ENCODE measurements around the gene TATDN3. TPM values are rescaled to one million over a fixed set of nuclear protein-coding genes. Genes with fewer than 3 reads are reported as not detected.

The TATDN3 gene
- total RNA-seq, 1 experiment from 2014 or later = 17.3 TPM

- POLR2A ChIA-PET (ENCODE audit: low non-redundant PET) = interaction anchor here (0.6 to 0.7 kb wide), 2 partner anchors 145 to 1441 kb away, joined by 4 to 8 read pairs; partner anchors contain the start of gene ATF3
- peak; percentile 5 for DNase-seq (ENCODE audit: low spot score)
- no TSS peak for BruUV-seq (replicated peaks)
- Histone ChIP-seq H3K36me3 (ENCODE audit: insufficient read depth, low read length, poor library complexity, severe bottlenecking) (no peaks in the 10 kb centered on the region), H3K4me3 (ENCODE audit: low read depth, low read length, poor library complexity, severe bottlenecking) (no peak overlapping the region), H3K27me3 (replicated peaks; ENCODE audit: insufficient read depth, low read depth, low read length, poor library complexity) (no peaks in the 10 kb centered on the region), H3K4me1 (ENCODE audit: insufficient read depth, low read length, poor library complexity, severe bottlenecking) (peaks cover 14% of the 10 kb centered on the region), H3K9me3 (ENCODE audit: low read depth, low read length, poor library complexity, severe bottlenecking) (no peaks in the 10 kb centered on the region), H3K27ac (ENCODE audit: low read depth, low read length, poor library complexity, severe bottlenecking) (no peak overlapping the region)
- intact Hi-C loops (cut with micrococcal nuclease; ENCODE audit: unreplicated experiment) = loop anchor here (10.0 kb wide), 1 partner anchor 242 kb away; no protein-coding TSS in a partner anchor
- CTCF ChIA-PET = no interaction called here
- TF ChIP-seq EZH2 (IDR thresholded peaks at IDR 0.05; ENCODE audit: borderline replicate concordance, low read depth, low read length, poor library complexity, severe bottlenecking) = no peak
- no peak for TF ChIP-seq CTCF (conservative IDR thresholded peaks at IDR 0.05; ENCODE audit: low read depth, low read length)
Observed at GRCh38 chr1:212752934-212753497, 38.7 kb upstream of the TATDN3 start.

- ChIA-PET POLR2A (ENCODE audit: low non-redundant PET) (no interaction called here), CTCF (interaction anchor here (0.5 kb wide), 1 partner anchor 1803 kb away, joined by 3 read pairs; no protein-coding TSS in a partner anchor)
- H3K4me3 ChIP-seq (ENCODE audit: low read depth, low read length, poor library complexity, severe bottlenecking) = no peak overlapping the region
- no peak overlapping the region for H3K27ac ChIP-seq (ENCODE audit: low read depth, low read length, poor library complexity, severe bottlenecking)
- no peak for TF ChIP-seq EZH2 (IDR thresholded peaks at IDR 0.05; ENCODE audit: borderline replicate concordance, low read depth, low read length, poor library complexity, severe bottlenecking)
- TF ChIP-seq CTCF (conservative IDR thresholded peaks at IDR 0.05; ENCODE audit: low read depth, low read length) = no peak
- no peaks in the 10 kb centered on the region for H3K9me3 ChIP-seq (ENCODE audit: low read depth, low read length, poor library complexity, severe bottlenecking)
- no TSS peak for BruUV-seq (replicated peaks)
- DNase-seq (ENCODE audit: low spot score) = no peak
- no peaks in the 10 kb centered on the region for H3K27me3 ChIP-seq (replicated peaks; ENCODE audit: insufficient read depth, low read depth, low read length, poor library complexity)
- no peaks in the 10 kb centered on the region for H3K36me3 ChIP-seq (ENCODE audit: insufficient read depth, low read length, poor library complexity, severe bottlenecking)
- H3K4me1 ChIP-seq (ENCODE audit: insufficient read depth, low read length, poor library complexity, severe bottlenecking) = peaks cover 14% of the 10 kb centered on the region
- intact Hi-C loops (cut with micrococcal nuclease; ENCODE audit: unreplicated experiment) = loop anchor here (10.0 kb wide), 1 partner anchor 241 kb away; no protein-coding TSS in a partner anchor
Observed at GRCh38 chr1:212753749-212754148, 37.9 kb upstream of the TATDN3 start.

GRCh38 chr1:212754193-212754592, 37.5 kb upstream of the TATDN3 start:
- no peak for TF ChIP-seq EZH2 (IDR thresholded peaks at IDR 0.05; ENCODE audit: borderline replicate concordance, low read depth, low read length, poor library complexity, severe bottlenecking)
- TF ChIP-seq CTCF (conservative IDR thresholded peaks at IDR 0.05; ENCODE audit: low read depth, low read length) = no peak
- Histone ChIP-seq H3K9me3 (ENCODE audit: low read depth, low read length, poor library complexity, severe bottlenecking) (no peaks in the 10 kb centered on the region), H3K36me3 (ENCODE audit: insufficient read depth, low read length, poor library complexity, severe bottlenecking) (no peaks in the 10 kb centered on the region), H3K4me1 (ENCODE audit: insufficient read depth, low read length, poor library complexity, severe bottlenecking) (peaks cover 14% of the 10 kb centered on the region), H3K27me3 (replicated peaks; ENCODE audit: insufficient read depth, low read depth, low read length, poor library complexity) (no peaks in the 10 kb centered on the region), H3K4me3 (ENCODE audit: low read depth, low read length, poor library complexity, severe bottlenecking) (no peak overlapping the region), H3K27ac (ENCODE audit: low read depth, low read length, poor library complexity, severe bottlenecking) (no peak overlapping the region)
- intact Hi-C loops (cut with micrococcal nuclease; ENCODE audit: unreplicated experiment) = loop anchor here (10.0 kb wide), 1 partner anchor 241 kb away; no protein-coding TSS in a partner anchor
- no peak for DNase-seq (ENCODE audit: low spot score)
- ChIA-PET POLR2A (ENCODE audit: low non-redundant PET) (no interaction called here), CTCF (interaction anchor here (0.5 kb wide), 1 partner anchor 1803 kb away, joined by 3 read pairs; no protein-coding TSS in a partner anchor)
- BruUV-seq (replicated peaks) = no TSS peak

Data from A673 (cell line).